Stomach smooth muscle (tissue), 2 donors: ENCODE results near the gene PCNX2.
"Not testable (repeated sequence)": the region's sequence is repeated elsewhere in the genome, so short reads cannot be mapped to it uniquely, and the experiment has no call there.

ENCODE experiments used
- H3K27ac ChIP-seq: one replicate; pipeline ENCODE4 v1.7.0; 2013; ENCODE audit warnings: mild to moderate bottlenecking, low read length, inconsistent platforms
- H3K27me3 ChIP-seq, 2 donors: one replicate each; pipeline ENCODE4 v1.7.0; 2013; ENCODE audit warnings: low read length in 2 of 2; ENCODE audit not compliant: insufficient read depth in 2 of 2, control insufficient read depth in 1 of 2
- H3K36me3 ChIP-seq, 2 donors: one replicate each; pipeline ENCODE4 v1.7.0; 2013; ENCODE audit warnings: low read length in 2 of 2; ENCODE audit not compliant: control insufficient read depth in 2 of 2, insufficient read depth in 2 of 2
- H3K4me1 ChIP-seq: one replicate; pipeline ENCODE4 v1.7.0; 2013; ENCODE audit warnings: low read length; ENCODE audit not compliant: control insufficient read depth, insufficient read depth
- H3K4me3 ChIP-seq, 2 donors: one replicate each; pipeline ENCODE4 v1.7.0; 2013; ENCODE audit warnings: low read length in 2 of 2
- H3K9ac ChIP-seq, 2 donors: one replicate each; pipeline ENCODE4 v1.7.0; 2013; ENCODE audit warnings: low read length in 2 of 2, mild to moderate bottlenecking in 1 of 2
- H3K9me3 ChIP-seq, 2 donors: one replicate each; pipeline ENCODE4 v1.7.0; 2013; ENCODE audit warnings: low read length in 2 of 2; ENCODE audit not compliant: control insufficient read depth in 2 of 2
- donor health status: healthy.
- donor health status: Pancreatic carcinoma.

PCNX2 gene

GRCh38 chr1:233127157-233127556, 168.4 kb downstream of the PCNX2 start:
- Histone ChIP-seq H3K4me1 (no peaks in the 10 kb centered on the region), H3K27me3 (no peaks in the 10 kb centered on the region), H3K27ac (no peak overlapping the region), H3K9ac (no peak overlapping the region), H3K4me3 (no peak overlapping the region), H3K9me3 (no peaks in the 10 kb centered on the region), H3K36me3 (no peaks in the 10 kb centered on the region)

- no peaks in the 10 kb centered on the region for H3K4me1 ChIP-seq
- no peak overlapping the region for H3K27ac ChIP-seq
- H3K36me3 ChIP-seq, result no peaks in the 10 kb centered on the region
- no peaks in the 10 kb centered on the region for H3K9me3 ChIP-seq
- H3K9ac ChIP-seq, result no peak overlapping the region
- H3K4me3 ChIP-seq, result no peak overlapping the region
- H3K27me3 ChIP-seq, result no peaks in the 10 kb centered on the region
Observed at GRCh38 chr1:233122779-233123178, 172.7 kb downstream of the PCNX2 start.

- Histone ChIP-seq H3K9ac (no peak overlapping the region), H3K27me3 (no peaks in the 10 kb centered on the region), H3K9me3 (no peaks in the 10 kb centered on the region), H3K36me3 (no peaks in the 10 kb centered on the region), H3K4me3 (no peak overlapping the region), H3K4me1 (no peaks in the 10 kb centered on the region), H3K27ac (no peak overlapping the region)
Observed at GRCh38 chr1:233121947-233122559, 173.5 kb downstream of the PCNX2 start.

GRCh38 chr1:233114860-233115259, 180.7 kb downstream of the PCNX2 start:
- no peaks in the 10 kb centered on the region for H3K27me3 ChIP-seq
- H3K4me1 ChIP-seq, result peaks cover 4% of the 10 kb centered on the region
- no peaks in the 10 kb centered on the region for H3K36me3 ChIP-seq
- H3K9me3 ChIP-seq, result no peaks in the 10 kb centered on the region
- H3K4me3 ChIP-seq, result no peak overlapping the region
- no peak overlapping the region for H3K9ac ChIP-seq
- H3K27ac ChIP-seq, result no peak overlapping the region

- Histone ChIP-seq H3K4me1 (peaks cover 4% of the 10 kb centered on the region), H3K9me3 (no peaks in the 10 kb centered on the region), H3K27ac (no peak overlapping the region), H3K4me3 (no peak overlapping the region), H3K9ac (no peak overlapping the region), H3K27me3 (no peaks in the 10 kb centered on the region), H3K36me3 (no peaks in the 10 kb centered on the region)
Observed at GRCh38 chr1:233114159-233114558, 181.4 kb downstream of the PCNX2 start.

- Histone ChIP-seq H3K4me3 (peak overlapping the region; percentile 11 to 30), H3K4me1 (peaks cover 4% of the 10 kb centered on the region), H3K9me3 (no peaks in the 10 kb centered on the region), H3K27ac (no peak overlapping the region), H3K27me3 (no peaks in the 10 kb centered on the region), H3K36me3 (no peaks in the 10 kb centered on the region), H3K9ac (no peak overlapping the region)
Observed at GRCh38 chr1:233113009-233113879, 182.3 kb downstream of the PCNX2 start.

GRCh38 chr1:233112186-233113008, 183.1 kb downstream of the PCNX2 start:
- H3K36me3 ChIP-seq, result no peaks in the 10 kb centered on the region
- no peak overlapping the region for H3K9ac ChIP-seq
- no peaks in the 10 kb centered on the region for H3K27me3 ChIP-seq
- no peaks in the 10 kb centered on the region for H3K9me3 ChIP-seq
- no peak overlapping the region for H3K27ac ChIP-seq
- H3K4me1 ChIP-seq, result peaks cover 4% of the 10 kb centered on the region
- H3K4me3 ChIP-seq, result peak overlapping the region in 1 of 2 donors; percentile 30

GRCh38 chr1:233111731-233112130, 183.8 kb downstream of the PCNX2 start:
- no peaks in the 10 kb centered on the region for H3K9me3 ChIP-seq
- H3K27ac ChIP-seq, result no peak overlapping the region
- no peaks in the 10 kb centered on the region for H3K36me3 ChIP-seq
- peaks cover 4% of the 10 kb centered on the region for H3K4me1 ChIP-seq
- H3K9ac ChIP-seq, result no peak overlapping the region
- no peak overlapping the region for H3K4me3 ChIP-seq
- H3K27me3 ChIP-seq, result no peaks in the 10 kb centered on the region

- H3K9me3 ChIP-seq, result no peaks in the 10 kb centered on the region
- H3K36me3 ChIP-seq, result no peaks in the 10 kb centered on the region
- no peak overlapping the region for H3K9ac ChIP-seq
- no peaks in the 10 kb centered on the region for H3K27me3 ChIP-seq
- no peak overlapping the region for H3K27ac ChIP-seq
- H3K4me1 ChIP-seq, result peaks cover 4% of the 10 kb centered on the region
- no peak overlapping the region for H3K4me3 ChIP-seq
Observed at GRCh38 chr1:233109096-233109495, 186.4 kb downstream of the PCNX2 start.

GRCh38 chr1:233107716-233108130, 187.8 kb downstream of the PCNX2 start:
- not testable (repeated sequence) for H3K27me3 ChIP-seq, H3K9ac ChIP-seq, H3K4me3 ChIP-seq, H3K9me3 ChIP-seq, H3K36me3 ChIP-seq, H3K27ac ChIP-seq, H3K4me1 ChIP-seq
